Muscle of back (tissue), 13 donors: Measurements from ENCODE around the gene KRTAP11-1. TPM values are rescaled to one million over a fixed set of nuclear protein-coding genes. Genes with fewer than 3 reads are reported as not detected.

Source experiments
- DNase-seq, 3 donors: peaks; one replicate each; pipeline versions ENCODE4 v3.0.0 to v3.0.0-alpha.2; 2013
- long read RNA-seq, 9 donors: transcript quantifications; one replicate each; lab custom pipeline, GENCODE V29; 2026
- polyA plus RNA-seq, 10 donors: library from polyadenylated mRNA; unstranded; fragments of 120-200 nt; gene quantifications; one replicate each; pipeline ENCODE4 v1.2.1, GENCODE V29; 2013; ENCODE audit not compliant: insufficient read length in 10 of 10

The KRTAP11-1 gene
- polyA plus RNA-seq = not detected
- long read RNA-seq, donor 1 = 0 reads
- long read RNA-seq, donor 2 = 0 reads
- long read RNA-seq, donor 3, partial matches to known transcripts = 0 of 2 reads
- long read RNA-seq, donor 3, other reads (novel, unspliced or antisense) = 0 of 2 reads
- long read RNA-seq, donor 4 = 0 reads
- long read RNA-seq, donor 5 = 0 reads
- long read RNA-seq, donor 6 = 0 reads
- long read RNA-seq, donor 7 = 0 reads
- long read RNA-seq, donor 8 = 0 reads
- long read RNA-seq, donor 9 = 0 reads

GRCh38 chr21:30881480-30881879 lies at the start of gene KRTAP11-1:
Gene KRTAP11-1 (minus strand): TSS chr21:30881580. CDS start chr21:30881524, 56 bp downstream.
- no peak for DNase-seq

- no peak for DNase-seq
These were observed 42.8 kb upstream of the KRTAP11-1 start for GRCh38 chr21:30924146-30924700.

- no peak for DNase-seq
These were observed 39.7 kb upstream of the KRTAP11-1 start for GRCh38 chr21:30921129-30921528.

DNA sequence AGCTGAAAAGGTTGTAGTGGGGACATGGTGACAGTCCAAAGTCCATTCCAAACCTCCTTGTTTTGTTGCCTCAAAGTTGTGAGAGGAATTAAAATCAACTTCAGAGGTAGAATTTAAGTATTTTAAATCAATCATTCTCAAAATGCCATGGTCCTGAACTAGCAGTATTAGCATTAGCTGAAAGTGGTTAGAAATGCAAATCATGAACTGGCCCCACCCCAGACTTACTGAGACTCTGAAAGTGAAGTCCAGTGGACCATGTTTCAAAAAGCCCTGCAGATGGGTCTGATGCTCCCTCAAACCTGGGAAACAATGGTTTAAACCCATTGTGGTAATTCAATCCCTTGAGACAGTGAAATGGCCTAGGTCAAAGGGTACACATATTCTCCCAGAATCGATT lies 36.2 kb upstream of the KRTAP11-1 start:
- no peak for DNase-seq

GRCh38 chr21:30900881-30901280 lies 19.5 kb upstream of the KRTAP11-1 start:
- DNase-seq = no peak

- no peak for DNase-seq
These were observed 1.7 kb upstream of the KRTAP11-1 start for GRCh38 chr21:30882866-30883597.

GRCh38 chr21:30880914-30881313 lies 466 bp downstream of the KRTAP11-1 start:
- no peak for DNase-seq

DNA sequence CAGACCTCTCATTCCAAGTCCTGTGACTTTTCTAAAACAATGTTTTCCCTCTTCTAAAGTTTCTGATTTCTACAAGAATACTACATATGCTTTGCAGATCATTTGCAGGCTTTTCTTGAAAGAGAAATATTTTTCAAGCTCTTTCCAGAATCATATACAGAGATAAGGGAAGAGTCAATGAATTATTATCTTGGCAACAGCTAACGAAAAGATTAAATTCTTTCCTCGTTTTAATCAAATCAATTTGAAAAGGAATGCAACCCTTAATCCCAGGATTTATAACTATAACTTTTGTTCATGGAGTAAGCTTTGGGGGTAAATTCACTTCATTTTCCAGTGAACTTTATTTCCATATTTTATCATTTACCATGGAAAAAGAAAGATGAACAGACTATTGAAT lies 6.9 kb downstream of the KRTAP11-1 start:
- no peak for DNase-seq

- DNase-seq = no peak
These were observed 33.5 kb downstream of the KRTAP11-1 start for GRCh38 chr21:30847627-30848500.

GRCh38 chr21:30842990-30843389 lies 38.4 kb downstream of the KRTAP11-1 start:
- DNase-seq = no peak

- no peak for DNase-seq
These were observed 42.1 kb downstream of the KRTAP11-1 start for GRCh38 chr21:30839304-30839703.

DNA sequence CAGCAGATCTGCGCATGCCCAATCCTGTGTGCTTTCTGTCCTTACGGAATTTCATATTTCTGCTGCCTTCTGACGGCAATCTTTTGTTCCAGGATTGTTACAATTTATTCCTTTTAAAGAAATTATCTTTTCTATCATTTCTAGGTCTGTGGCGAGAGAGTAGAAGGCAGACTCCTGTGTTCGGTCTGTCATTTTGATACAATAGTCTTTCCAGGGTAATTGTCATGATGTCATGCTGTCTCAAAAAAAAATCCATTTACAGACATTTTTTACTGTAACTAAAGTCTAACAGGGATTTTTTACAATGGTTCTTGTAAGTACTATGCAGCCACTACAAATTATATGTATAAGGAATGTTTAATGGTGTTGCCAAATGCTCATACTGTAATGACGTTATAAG lies 42.8 kb downstream of the KRTAP11-1 start:
- no peak for DNase-seq

GRCh38 chr21:30831194-30831765 lies 50.1 kb downstream of the KRTAP11-1 start:
- no peak for DNase-seq

Other genes with a start within 250 kb of the KRTAP11-1 start
- not detected for gene KRTAP20-2, start 246.4 kb downstream of the KRTAP11-1 start, polyA plus RNA-seq
- gene KRTAP20-3, start 238.7 kb downstream of the KRTAP11-1 start, polyA plus RNA-seq = not detected
- not detected for gene KRTAP21-3, start 162.8 kb downstream of the KRTAP11-1 start, polyA plus RNA-seq
- not detected for gene KRTAP21-2, start 134.3 kb downstream of the KRTAP11-1 start, polyA plus RNA-seq
- not detected for gene KRTAP21-1, start 126.2 kb downstream of the KRTAP11-1 start, polyA plus RNA-seq
- not detected for gene KRTAP8-1, start 68.3 kb downstream of the KRTAP11-1 start, polyA plus RNA-seq
- gene KRTAP7-1, start 51.8 kb downstream of the KRTAP11-1 start, polyA plus RNA-seq = not detected
- gene KRTAP19-8, start 156.9 kb upstream of the KRTAP11-1 start, polyA plus RNA-seq = not detected